HG02870 (cell line): ENCODE results near the gene SLC66A2.

ENCODE experiments used
- ATAC-seq: cut with Tn5 transposase; IDR thresholded peaks from one replicate; pipeline ENCODE4 v1.9.1; 2021; ENCODE audit warnings: mild to moderate bottlenecking, moderate library complexity; ENCODE audit not compliant: unreplicated experiment

SLC66A2 gene

DNA sequence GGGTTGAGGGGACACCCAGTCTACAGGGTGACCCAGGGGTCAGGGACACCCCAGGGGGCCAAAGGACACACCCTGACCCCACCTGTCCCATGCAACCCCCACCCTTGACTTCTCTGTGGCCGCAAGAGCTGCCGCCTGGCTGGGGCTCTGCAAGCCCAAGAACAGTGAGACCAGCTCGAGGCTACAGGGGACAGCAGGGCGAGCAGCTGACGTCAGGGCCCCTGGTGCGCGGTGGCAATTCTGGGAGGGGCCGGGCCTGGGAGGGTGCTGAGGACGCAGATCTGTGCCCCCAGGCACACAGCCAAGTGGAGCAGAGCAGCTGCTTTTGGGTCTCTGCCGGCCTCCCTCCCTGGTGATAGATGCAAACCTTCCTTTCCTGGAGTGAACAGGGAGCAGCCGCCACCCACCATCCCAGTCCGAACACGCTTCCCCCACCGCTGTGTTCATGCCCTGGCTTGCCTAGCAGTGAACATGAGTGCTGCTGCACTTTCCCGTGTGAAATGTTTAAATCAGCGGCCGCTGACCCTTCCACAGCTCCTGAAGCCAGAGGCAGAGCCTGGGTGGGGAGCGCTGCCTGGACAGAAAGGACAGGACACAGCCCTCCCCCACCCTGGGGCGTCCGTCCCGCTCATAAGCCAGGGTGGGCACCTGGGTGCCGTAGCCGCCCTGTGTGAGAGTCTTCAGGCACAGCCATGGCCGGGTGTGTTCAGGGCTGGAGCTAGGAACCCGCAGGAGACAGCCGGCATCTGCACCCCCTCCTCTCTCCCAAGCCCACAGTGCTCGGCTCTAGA is 46.9 kb downstream of the SLC66A2 start:
- ATAC-seq = no peak

DNA sequence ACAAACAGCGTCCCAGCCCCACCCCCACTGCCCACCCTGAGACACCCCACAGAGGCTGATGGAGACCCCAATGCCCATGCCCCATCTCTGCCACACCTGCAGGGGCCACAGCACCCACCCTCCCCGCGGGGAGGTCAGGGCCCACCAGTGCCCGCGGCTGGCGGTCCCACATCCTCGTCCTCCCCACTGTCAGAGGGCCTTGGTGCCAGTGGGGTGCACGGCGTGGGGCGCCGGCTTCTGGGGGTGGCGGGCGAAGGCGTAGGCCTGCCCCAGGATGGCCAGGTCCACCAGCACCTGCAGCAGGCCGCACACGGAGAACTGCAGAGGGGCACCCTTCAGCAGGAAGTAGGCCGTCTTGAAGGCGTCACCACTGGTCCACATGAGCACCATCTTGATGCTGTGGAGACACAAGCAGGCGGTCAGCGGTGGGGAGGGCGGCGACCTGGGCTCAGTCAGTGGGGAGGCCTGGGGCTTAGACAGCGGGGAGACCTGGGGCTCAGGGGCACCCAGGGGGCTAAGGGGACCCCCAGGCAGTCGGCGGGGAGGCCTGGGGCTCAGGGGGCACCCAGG is 47.6 kb downstream of the SLC66A2 start:
- ATAC-seq = no peak

DNA sequence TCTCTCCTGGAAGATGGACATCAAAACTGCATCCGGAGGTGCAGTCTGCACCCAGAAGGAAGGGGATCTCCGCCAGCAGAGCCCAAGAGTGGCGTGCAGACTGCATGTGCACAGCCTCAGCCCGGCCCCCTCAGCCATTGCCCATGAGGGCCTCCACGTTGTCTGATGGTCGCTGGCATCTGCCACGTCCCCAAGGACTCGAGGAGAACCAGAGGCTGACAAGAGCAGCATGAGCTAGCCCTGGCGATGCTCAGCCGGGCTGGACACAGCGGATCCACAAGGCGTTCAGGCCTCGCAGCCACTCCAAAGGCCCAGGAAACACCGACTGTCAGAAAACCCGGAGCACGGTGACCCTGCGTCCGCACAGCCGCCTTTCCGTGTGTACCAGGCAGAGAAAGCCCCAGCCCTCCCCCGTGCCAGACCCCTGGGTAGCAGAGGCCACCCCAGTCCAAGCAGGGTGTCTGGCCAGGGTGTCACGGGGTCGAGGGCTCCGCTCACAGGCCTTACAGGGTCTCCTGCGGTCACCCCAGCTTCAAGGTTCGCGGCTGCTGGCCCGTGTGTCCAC is 48.3 kb downstream of the SLC66A2 start:
- no peak for ATAC-seq

DNA sequence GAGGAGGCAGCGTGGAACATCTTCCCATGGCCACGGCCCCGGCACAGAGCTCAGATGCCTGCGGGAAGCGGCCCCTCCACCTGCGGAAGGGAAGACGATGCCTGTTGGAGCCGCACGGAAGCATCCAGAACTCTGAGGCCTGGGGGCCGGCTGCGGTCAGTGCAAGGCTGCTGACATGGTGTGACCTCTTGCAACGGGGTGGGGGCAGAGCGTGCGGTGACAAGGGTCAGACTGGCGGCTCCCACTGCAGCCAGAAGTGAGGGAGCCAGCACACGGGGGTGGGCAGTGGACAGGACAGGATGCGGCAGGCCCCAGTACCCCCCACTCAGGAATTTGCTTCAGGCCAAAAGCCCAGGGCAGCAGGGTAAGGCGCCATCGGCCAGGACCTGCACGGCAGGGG is 48.8 kb downstream of the SLC66A2 start:
- no peak for ATAC-seq

DNA sequence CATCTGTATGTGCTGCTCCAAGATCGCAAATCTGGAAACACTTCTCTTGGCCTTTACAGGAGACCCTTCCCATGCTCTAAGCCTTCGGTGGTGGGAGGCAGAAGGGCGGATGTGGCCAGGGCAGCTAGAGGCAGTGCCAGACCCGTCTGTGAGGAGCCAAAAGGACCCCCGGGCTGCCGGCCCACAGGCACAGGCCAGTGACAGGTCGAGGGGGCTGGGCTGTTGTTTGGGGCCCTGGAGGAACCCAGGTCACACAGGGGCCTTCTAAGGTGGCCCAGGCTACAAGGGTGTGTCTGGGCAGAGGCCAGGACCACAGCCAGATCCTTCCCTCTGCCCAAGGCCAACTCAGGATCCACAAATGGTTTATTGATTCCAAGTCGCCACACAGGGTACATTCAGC is 49.4 kb downstream of the SLC66A2 start:
- no peak for ATAC-seq

DNA sequence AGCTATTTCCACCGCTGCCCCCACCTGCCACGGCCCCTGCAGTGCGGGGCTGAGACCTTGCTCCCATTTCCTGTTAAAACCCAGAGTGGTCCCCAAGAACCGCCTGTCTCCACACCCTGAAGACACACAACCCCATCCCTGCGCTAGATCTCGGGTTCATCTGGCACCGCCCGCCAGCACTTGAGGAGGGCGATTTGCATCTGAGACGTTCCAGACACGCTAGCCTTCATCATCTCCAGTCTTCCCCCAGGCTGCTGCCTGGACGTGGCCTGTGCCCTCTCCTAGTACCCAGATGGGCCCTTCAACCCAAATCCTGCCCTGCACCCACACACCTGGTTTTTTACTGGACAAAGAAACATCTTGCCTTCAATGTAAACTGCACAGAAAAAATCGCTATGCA is 49.8 kb downstream of the SLC66A2 start:
- ATAC-seq = no peak

DNA sequence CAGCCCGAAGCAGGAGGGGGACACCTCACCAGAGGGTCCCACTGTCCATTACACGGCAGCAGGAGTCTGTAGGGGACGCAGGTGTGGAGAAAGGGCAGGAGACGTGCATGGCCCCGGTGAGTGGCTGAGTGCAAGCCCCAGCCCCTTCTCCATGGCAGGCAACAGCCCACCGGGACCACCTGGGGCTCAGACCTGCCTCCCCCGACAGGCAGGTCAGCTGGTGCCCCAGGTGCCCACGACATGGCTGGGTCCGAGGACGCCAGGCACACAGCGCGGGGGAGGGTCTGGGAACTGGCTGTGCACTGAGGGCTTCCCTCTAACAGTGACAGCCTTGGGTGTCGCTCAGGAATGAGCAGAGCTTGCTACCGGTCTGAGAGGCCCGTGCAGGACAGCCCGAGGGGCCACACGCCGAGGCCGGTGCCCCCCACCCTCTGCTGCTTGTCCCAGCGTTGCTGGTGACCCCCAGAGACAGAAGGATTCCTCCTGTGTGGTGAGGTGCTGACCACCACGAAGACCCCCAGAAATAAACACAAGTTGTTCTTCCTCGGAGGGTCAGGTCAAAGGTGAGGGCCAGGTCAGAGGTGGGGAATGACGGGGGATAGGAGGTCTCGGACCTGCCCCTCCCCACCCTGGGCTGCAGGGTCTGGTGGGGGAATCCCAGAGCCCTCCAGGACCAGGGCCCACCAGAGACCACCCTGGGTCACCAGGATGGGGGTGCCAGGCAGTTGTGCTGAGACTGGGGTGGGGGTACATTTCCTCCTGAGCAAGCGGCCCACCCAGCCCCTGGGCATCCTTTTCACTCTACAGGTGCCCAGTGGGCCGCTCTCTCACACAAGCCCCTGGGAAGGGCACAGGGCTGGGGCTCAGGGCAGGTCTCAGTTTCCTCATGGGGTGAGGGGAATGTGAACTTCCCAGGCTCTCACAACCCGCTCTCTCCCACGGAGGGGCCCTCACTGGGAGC is 50.6 kb downstream of the SLC66A2 start:
- no peak for ATAC-seq

DNA sequence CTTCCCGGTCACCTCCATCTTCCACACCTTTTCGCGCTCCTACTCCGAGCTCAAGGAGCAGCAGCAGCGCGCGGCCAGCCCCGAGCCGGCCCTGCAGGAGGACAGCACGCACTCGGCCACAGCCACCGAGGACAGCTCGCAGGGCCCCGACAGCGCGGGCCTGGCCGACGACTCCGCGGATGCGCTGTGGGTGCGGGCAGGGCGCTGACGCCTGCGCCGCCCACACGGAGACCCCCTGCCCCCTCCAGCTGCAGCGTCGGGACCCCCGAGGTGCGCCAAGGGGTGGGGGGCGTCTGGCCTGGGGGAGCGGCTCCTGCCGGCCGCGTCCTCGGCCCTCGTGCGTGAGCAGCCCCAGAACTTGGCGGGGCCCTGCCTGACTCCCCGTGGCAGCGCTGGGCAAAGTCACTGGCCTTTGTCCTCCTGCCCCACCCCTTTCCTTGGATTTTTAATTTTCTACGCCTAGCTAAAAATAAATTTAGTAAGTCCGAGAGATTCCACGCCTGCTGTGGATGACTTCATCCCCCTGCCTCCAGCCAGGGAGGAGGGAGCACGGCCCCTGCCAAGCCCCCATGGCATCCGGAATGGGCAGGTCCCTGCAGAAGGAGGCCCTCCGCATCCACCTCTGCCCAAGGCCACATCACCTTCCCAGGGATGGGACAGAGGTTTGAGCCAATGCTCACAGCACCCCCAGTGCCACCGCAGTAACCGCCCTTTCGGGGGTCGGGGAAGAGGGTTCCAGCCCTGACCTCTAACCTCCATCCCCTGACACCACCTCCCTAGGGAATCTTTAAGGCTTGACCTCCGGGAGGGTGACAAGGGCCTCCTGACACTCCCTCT is 51.6 kb downstream of the SLC66A2 start:
- no peak for ATAC-seq

DNA sequence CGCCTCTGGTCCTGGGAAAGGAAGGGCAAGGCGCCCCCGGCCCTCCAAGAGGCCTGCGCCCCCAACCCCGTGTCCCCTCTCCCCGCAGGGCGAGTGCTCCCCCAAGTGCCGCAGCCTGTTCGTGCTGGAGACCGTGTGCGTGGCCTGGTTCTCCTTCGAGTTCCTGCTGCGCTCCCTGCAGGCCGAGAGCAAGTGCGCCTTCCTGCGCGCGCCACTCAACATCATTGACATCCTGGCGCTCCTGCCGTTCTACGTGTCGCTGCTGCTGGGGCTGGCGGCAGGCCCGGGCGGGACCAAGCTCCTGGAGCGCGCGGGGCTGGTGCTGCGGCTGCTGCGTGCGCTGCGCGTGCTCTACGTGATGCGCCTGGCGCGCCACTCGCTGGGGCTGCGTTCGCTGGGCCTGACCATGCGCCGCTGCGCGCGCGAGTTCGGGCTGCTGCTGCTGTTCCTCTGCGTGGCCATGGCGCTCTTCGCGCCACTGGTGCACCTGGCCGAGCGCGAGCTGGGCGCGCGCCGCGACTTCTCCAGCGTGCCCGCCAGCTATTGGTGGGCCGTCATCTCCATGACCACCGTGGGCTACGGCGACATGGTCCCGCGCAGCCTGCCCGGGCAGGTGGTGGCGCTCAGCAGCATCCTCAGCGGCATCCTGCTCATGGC is 52.4 kb downstream of the SLC66A2 start:
- ATAC-seq = no peak

DNA sequence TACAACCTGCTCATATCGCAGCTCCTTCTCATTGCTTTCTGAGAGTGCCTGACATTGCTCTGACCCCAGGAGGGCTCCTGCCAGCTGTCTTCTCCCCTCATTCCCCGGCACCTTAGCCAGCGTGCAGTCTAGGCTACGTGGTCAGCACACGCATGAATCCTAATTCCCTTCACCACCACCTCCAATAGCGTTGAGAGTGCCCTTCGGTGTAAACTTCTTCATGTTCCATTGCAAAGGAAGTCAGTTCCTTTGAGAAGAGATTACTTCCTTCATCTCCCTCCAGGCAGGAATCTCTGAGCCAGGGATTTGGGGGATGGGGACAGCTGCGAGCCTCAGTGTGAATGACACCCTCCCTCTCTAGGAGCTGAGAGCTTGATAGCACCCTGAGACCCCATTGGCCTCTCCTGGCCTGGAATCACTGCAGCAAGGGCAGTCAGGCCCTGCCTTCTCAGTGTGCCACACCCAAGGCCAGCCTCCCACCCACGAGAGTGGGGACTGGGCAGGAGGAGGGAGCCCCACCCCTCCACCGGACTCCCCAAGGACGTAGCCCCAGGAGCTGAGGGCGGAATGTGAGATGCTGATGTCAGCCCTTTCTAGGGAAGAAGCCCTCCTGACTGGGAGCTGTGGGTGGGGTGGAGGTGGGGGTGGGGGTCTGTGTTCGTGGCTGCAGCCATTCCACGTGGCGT is 53.4 kb downstream of the SLC66A2 start:
- no peak for ATAC-seq

DNA sequence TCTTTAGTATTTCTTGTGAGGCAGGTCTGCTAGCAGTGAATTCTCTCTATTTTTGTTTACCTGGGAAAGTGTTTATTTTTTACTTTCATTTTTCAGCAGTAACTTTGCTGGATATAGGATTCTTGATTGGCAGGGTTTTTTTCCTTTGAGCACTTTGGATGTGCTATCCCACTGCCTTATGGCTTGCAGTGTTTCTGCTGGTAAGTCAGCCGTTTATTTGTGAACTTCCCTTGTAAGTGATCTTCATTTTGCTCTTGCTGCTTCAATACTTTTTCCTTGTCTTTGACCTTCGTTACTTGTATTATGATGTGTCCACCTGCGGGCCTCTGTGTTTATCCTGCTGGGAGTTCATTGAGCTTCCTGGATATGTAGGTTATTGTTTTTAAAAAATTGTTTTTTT is 54.7 kb downstream of the SLC66A2 start:
- ATAC-seq = no peak

DNA sequence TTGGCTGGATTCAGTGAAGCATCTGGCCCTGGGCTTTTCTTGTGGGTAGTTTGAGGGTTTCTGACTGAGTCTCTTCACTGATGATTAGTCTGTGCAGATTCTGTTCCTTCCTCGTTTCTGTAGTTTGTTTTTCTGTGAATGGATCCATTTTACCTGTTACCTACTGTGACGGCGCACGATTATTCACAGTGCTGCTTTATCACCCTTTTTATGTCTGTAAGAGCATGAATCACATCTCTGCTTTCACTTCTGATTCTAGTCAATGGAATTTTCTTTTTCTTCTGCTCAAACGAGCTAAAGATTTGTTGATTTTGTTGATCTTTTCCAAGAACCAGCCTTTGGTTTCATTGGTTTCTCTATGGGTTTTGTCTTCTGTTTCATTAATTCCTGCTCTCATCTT is 60.8 kb downstream of the SLC66A2 start:
- no peak for ATAC-seq

DNA sequence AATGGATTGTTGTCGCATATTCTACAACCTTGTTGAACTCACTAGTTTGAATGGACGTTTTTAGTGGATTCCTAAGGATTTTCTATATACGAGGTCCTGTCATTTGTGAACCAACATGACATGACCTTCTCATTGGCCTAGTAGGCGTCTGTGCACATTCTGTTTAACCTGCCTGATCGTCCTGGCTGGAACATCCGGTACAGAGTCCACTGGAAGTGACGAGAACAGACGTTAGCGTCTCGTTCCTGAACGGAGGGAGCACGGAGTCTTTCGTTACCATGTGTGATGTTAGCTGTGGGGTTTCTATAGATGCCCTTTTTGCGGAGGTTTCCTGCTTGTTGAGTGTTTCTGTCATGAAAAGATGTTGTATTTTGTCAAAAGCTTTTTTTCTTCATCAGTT is 61.9 kb downstream of the SLC66A2 start:
- ATAC-seq = no peak

DNA sequence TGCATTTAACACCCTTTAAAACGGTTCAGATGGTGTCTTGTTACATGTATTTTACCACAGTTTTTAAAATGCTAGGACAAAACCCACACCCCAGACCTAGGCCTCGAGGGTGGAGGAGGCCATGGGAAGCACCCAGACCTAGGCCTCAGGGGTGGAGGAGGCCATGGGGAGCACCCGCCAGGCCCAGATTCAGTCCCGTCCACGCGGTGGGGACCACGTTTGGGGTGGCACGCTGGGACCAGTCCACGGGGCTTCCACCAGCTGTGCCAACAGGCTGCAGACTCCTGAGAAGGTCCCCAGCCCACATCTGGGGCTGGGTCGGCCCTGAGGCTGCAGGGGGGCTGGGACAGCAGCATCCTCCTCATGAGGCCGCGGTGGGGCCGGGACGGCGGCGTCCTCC is 63.4 kb downstream of the SLC66A2 start:
- ATAC-seq = no peak

DNA sequence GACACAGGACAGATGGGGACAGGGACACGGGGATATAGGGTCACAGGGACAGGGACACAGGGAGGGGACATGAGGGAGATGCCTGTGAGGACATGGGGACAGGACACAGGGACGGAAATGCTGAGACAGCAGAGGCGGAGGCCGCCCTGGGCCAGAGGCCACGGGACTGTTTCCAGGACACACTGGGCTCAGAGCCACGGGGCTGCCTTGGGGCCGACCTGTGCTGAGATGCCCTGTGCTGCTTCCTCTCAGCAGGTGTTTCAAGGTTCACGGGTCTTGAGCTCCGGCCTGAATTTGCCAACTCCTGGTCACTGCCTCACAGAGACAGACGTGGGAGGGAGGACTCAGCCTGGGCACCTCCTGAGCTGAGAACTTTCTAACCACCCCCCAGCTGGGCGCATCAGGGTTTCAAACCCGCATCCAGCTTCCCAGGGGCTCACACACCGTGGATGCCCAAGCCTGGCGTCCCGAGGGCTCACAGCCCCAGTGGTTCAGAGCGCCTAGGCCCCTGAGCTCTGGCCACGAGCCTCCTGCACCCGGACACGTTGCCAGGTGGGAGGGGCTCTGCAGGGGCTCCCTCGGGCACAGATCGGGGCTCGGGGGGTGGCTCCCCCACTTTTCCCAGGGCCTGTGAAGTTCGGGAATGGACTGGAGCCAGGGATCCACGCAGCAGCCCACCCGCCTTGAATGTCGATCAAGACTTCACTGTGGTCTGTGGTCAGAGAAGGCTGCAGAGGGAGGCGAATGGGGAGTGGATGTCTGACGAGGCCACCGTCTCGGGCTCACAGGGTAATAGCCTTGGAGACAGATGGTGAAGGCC is 64.1 kb downstream of the SLC66A2 start:
- ATAC-seq = no peak

DNA sequence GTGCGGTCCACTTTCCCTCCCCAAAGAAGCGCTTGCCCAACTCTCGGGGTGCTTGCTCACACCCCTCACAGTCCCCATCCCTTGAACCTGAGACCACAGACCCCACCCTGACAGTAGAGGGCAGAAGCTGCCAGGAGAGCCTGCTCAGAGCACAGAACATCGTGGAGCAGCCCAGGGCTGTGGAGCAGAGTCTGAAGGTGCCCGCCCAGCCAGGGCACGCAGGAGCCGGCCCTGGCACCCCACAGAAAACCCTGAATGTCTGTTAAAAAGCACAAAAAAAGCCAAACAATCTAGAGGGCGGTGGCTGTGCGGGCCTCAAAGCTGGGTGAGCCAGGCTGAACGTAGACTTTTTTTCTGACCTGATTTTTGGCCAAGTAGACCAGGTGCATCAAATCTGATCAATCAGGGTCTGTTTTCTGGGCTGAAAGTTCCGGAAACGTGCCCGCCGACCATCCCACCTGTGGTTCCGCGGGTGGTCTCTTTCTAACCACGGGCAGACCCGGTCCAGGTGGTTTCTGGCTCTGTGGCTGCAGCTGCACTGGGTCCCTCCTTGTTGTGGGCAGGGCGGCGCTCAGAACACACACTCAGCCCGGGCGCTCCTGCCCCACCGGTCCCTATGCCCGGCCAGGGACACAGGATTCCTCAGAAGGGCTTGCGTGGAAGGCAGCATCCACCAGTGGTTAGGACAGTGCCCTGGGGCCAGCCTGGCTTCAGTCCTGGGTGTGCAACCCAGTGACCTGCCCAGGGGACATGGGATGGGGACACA is 66.3 kb downstream of the SLC66A2 start:
- ATAC-seq = no peak

DNA sequence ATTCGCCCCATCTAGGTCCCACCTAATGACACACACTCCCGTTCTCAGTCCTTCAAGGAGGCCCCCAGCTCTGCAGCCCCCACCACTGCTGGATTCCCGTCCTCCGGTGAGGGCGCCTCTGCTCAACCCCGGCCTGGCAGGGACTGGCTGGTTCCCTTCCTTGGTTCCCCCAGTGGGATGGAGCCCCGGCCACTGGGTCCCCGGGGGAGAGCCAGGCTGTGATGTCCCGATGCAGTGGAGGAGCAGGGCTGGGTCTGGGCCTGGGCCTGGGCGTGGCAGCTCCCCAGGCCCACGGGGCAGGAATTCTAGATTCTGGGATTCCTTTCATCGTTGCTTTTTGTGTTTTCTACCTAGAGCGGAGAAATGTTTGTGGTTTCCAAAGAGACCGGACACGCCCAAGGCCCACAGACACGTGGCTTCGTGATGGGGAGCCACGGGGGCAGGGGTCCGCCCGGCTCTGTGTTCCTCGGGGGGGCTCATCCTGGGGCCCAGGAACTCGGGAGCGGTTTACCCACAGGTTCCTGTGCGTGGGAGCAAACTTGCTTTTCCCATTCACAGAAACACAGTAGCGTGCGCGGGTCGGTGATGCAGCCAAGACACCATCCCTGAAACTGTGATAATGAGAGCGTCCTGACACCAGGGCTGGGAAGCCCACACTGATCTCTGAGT is 67.0 kb downstream of the SLC66A2 start:
- no peak for ATAC-seq
